ENCODE measurements around the gene AKIRIN1. TPM values are rescaled to one million over a fixed set of nuclear protein-coding genes. Genes with fewer than 3 reads are reported as not detected.
A peak's percentile ranks its signal among the peaks of the same experiment; 100 is the strongest.

Gene AKIRIN1
- total and polyA plus RNA-seq, 4 donors = 14.6 to 42.8 (median 31.7) TPM

DNA sequence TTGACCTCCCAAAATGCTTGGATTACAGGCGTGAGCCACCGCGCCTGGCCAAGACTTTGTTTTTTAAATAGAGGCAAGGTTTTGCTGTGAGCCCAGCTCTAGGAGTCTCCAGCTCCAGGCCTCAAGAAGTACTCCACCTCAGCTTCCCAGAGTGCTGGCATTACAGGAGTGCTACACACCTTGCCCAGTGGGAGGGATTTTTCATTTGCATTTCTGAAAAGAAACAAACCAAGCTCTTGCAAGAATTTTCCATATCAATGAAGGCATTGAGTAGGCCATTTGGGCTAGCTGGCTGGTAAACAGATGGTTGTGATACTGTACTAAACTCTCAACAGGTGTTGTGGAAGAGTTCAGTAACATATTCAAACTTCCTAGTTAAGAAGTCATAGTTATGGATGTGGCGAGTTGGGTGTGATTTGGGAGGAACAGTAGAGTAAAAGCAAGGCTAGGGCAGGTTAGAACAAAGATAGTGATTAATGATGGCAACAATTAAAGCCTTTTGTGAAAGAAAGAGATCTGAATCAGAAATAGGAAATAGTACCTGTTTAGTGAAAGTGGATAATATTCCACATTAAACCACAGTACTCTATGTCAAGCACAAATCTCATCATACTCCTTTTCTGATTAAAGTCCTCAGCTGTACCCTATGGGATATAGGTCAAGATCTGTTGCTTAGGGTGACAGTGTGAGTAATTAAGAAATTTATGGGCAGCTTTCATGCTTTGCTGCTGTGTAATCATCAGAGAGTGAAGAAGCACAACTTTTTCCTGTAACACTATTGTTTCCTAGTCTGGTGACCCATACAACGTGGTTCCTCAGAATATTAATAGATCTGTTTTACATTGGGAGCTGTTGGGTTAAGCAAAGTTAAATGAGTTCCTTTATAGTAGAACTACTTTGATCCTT is 10.7 kb downstream of the AKIRIN1 start:
- no peak overlapping the region for H3K4me3 ChIP-seq
- WGBS, 2 donors = 91 to 95% methylated on average over 5 of the region's 5 CpGs
- ATAC-seq (ENCODE audit: insufficient read depth, low FRiP score) (no peak), DNase-seq (no peak)
- H3K27me3 ChIP-seq (ENCODE audit: control insufficient read depth in 3 of 3, insufficient read depth in 3 of 3, low read length in 2 of 3) = no peaks in the 10 kb centered on the region
- H3K27ac ChIP-seq (ENCODE audit: low read depth in 1 of 2, low read length in 1 of 2) = peak overlapping the region in 1 of 2 donors; percentile 21
- peaks cover 23 to 57% (median 32%) of the 10 kb centered on the region in 4 donors for H3K36me3 ChIP-seq (ENCODE audit: control insufficient read depth in 4 of 4, insufficient read depth in 4 of 4, low read length in 4 of 4)
- TF ChIP-seq, protein P1, sequence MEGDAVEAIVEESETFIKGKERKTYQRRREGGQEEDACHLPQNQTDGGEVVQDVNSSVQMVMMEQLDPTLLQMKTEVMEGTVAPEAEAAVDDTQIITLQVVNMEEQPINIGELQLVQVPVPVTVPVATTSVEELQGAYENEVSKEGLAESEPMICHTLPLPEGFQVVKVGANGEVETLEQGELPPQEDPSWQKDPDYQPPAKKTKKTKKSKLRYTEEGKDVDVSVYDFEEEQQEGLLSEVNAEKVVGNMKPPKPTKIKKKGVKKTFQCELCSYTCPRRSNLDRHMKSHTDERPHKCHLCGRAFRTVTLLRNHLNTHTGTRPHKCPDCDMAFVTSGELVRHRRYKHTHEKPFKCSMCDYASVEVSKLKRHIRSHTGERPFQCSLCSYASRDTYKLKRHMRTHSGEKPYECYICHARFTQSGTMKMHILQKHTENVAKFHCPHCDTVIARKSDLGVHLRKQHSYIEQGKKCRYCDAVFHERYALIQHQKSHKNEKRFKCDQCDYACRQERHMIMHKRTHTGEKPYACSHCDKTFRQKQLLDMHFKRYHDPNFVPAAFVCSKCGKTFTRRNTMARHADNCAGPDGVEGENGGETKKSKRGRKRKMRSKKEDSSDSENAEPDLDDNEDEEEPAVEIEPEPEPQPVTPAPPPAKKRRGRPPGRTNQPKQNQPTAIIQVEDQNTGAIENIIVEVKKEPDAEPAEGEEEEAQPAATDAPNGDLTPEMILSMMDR (IDR thresholded peaks at IDR 0.05; ENCODE audit: control extremely low read depth, extremely low read depth) = no peak
- H3K4me1 ChIP-seq (ENCODE audit: control insufficient read depth in 5 of 5, insufficient read depth in 5 of 5, low read length in 5 of 5) = peaks cover 0 to 12% (median 0%) of the 10 kb centered on the region in 5 donors
- H3K9ac ChIP-seq (ENCODE audit: insufficient read depth in 1 of 2, low read length in 2 of 2) = no peak overlapping the region
- H3K9me3 ChIP-seq (ENCODE audit: control insufficient read depth in 4 of 4, insufficient read depth in 3 of 4, low read length in 3 of 4) = no peaks in the 10 kb centered on the region

GRCh38 chr1:39003281-39003680 is 12.2 kb downstream of the AKIRIN1 start:
- Histone ChIP-seq H3K36me3 (ENCODE audit: control insufficient read depth in 4 of 4, insufficient read depth in 4 of 4, low read length in 4 of 4) (peaks cover 23 to 65% (median 32%) of the 10 kb centered on the region in 4 donors), H3K4me1 (ENCODE audit: control insufficient read depth in 5 of 5, insufficient read depth in 5 of 5, low read length in 5 of 5) (peaks cover 0 to 12% (median 0%) of the 10 kb centered on the region in 5 donors), H3K27me3 (ENCODE audit: control insufficient read depth in 3 of 3, insufficient read depth in 3 of 3, low read length in 2 of 3) (no peaks in the 10 kb centered on the region), H3K9ac (ENCODE audit: insufficient read depth in 1 of 2, low read length in 2 of 2) (no peak overlapping the region), H3K27ac (ENCODE audit: low read depth in 1 of 2, low read length in 1 of 2) (peak overlapping the region in 1 of 2 donors; percentile 66), H3K9me3 (ENCODE audit: control insufficient read depth in 4 of 4, insufficient read depth in 3 of 4, low read length in 3 of 4) (no peaks in the 10 kb centered on the region), H3K4me3 (no peak overlapping the region)
- 80 to 83% methylated on average over 3 of the region's 3 CpGs for WGBS, 2 donors
- ATAC-seq (ENCODE audit: insufficient read depth, low FRiP score) = no peak
- TF ChIP-seq, protein P1 (IDR thresholded peaks at IDR 0.05; ENCODE audit: control extremely low read depth, extremely low read depth) = no peak
- no peak for DNase-seq

DNA sequence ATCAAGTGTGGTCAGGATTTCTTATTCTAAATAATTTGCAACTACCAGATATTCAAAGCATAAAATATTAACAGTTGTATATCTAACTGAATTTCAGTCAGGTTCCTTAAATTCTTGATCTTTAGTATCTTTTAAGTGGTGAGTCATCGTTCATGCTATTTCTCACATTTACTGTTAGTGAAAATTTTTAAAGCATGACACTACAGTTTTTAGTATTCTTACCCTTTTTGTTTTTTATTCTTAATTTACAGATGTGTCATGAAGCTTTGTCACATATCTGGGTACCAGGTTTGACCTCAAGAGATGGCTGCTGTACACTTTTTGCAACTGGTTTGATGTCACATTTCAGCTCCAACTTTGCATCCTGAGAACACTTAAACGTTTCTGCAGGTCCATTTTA is 12.7 kb downstream of the AKIRIN1 start:
- Histone ChIP-seq H3K4me3 (no peak overlapping the region), H3K36me3 (ENCODE audit: control insufficient read depth in 4 of 4, insufficient read depth in 4 of 4, low read length in 4 of 4) (peaks cover 23 to 62% (median 32%) of the 10 kb centered on the region in 4 donors), H3K9ac (ENCODE audit: insufficient read depth in 1 of 2, low read length in 2 of 2) (no peak overlapping the region), H3K27me3 (ENCODE audit: control insufficient read depth in 3 of 3, insufficient read depth in 3 of 3, low read length in 2 of 3) (no peaks in the 10 kb centered on the region), H3K27ac (ENCODE audit: low read depth in 1 of 2, low read length in 1 of 2) (no peak overlapping the region), H3K9me3 (ENCODE audit: control insufficient read depth in 4 of 4, insufficient read depth in 3 of 4, low read length in 3 of 4) (no peaks in the 10 kb centered on the region), H3K4me1 (ENCODE audit: control insufficient read depth in 5 of 5, insufficient read depth in 5 of 5, low read length in 5 of 5) (peaks cover 0 to 12% (median 0%) of the 10 kb centered on the region in 5 donors)
- TF ChIP-seq, protein P1 (IDR thresholded peaks at IDR 0.05; ENCODE audit: control extremely low read depth, extremely low read depth) = no peak
- ATAC-seq (ENCODE audit: insufficient read depth, low FRiP score) (no peak), DNase-seq (no peak)
- WGBS, 2 donors = 75 to 86% methylated on average over 2 of the region's 2 CpGs

All from lung (tissue), 12 donors.